GM04504 (cell line): Measurements from ENCODE around the gene ALAS1.

Experiments
- DNase-seq: peaks from one replicate; pipeline ENCODE4 v3.0.0-alpha.2; 2012; ENCODE audit warnings: low read depth

ALAS1 gene

DNA sequence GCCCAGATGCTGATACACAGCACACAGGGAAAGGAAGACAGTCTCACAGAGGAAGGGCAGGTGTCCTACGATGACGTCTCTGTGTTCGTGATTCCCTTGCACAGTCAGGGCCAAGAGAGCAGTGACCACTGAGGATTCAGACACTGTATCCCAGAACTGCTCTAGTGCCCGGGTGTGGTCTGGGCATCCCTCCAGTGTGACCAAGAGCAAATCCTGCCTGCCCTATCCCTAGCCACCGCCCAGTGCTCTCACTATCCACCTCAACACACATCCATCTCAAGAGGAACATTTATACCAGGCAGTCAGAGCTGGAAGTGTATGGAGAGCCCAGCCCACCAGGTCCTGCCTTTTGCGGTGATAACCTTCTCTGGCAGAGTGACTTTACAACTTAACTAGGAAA is 51.7 kb downstream of the ALAS1 start:
- DNase-seq, result no peak

DNA sequence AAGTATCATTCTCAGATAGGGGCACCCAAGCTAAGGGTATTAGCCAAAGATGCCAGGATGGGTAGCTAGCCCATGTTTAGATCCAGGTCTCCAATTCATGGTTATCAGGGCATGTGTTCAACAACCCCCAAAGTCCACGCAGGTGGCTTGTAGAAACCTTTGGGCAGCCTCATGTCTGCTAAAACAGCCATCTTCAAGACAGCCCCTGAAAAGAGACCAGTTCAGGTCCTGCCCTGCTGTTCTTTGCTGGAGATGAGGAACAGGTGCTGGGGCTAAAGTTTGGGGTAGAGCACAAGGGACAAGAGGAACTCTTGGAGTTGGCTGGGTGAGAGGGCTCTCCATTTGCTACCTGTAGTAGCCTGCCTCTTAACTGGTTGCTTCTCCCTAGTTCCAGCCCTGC is 52.2 kb downstream of the ALAS1 start:
- no peak for DNase-seq

- DNase-seq, result no peak
These were observed 55.6 kb downstream of the ALAS1 start for GRCh38 chr3:52253314-52254304.

GRCh38 chr3:52254608-52255007 is 56.6 kb downstream of the ALAS1 start:
- no peak for DNase-seq

DNA sequence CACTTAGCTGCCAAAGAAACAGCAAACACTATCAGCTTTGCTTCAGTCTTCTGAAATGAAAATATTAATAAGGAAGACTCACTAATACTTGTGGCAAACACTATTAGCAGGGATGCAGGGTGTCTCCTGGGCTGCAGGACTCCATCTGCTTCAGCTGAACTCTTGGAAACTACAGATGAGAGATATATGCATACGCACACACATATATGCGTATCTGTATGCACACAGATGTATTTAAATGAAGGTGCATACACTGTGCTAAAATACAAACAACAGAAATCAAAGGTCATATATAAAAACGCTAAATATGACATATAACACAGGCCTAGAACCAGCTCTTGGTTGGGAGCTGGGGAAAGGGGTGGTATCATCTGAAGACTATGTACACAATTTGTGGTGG is 58.2 kb downstream of the ALAS1 start:
- DNase-seq, result no peak

DNA sequence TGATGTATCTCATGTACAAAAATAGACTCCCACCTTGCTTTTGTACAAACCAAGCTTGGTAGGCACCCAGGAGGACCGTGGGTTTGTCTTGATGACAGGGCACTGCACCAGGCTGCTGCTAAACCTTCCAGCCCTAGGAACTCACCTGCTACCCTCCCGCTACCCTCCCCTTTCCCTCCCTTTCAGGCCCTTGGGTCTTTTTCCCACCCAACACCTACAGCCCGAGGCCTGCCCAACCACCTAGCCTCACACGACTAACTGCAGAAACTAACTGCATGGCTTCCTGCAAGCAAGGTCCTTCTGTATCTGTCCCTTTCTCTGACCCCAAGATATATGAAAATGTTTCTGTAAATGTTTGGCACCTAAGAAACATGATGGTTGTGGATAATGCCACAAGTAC is 58.7 kb downstream of the ALAS1 start:
- DNase-seq, result no peak

- DNase-seq, result no peak
These were observed 60.0 kb downstream of the ALAS1 start for GRCh38 chr3:52257911-52258310.

DNA sequence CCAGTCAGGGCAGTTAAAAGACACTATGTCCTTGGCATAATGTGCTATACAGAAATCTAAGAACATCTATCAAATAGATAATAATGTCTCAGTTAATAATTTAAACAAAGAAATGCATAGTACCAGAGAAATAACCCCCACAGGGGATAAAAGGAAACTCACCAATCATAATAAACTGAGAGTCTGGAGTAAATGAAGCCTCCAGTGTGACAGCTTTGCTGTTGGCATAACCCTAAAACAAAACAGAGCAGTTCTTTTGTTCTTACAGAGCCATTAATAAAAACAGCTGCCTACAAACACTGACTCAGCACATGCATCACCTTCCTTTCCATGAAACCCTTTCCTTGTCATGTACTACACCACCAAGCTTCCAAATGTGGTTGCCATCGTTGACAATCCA is 61.1 kb downstream of the ALAS1 start:
- DNase-seq, result no peak

GRCh38 chr3:52259448-52259847 is 61.5 kb downstream of the ALAS1 start:
- no peak for DNase-seq

GRCh38 chr3:52262447-52262846 is 64.5 kb downstream of the ALAS1 start:
- no peak for DNase-seq
